Measurements from ENCODE around the gene NLRP3. TPM values are rescaled to one million over a fixed set of nuclear protein-coding genes. Genes with fewer than 3 reads are reported as not detected.

The NLRP3 gene
- total RNA-seq, 1 donor from 2014 or later = not detected

- TF ChIP-seq, protein P1, sequence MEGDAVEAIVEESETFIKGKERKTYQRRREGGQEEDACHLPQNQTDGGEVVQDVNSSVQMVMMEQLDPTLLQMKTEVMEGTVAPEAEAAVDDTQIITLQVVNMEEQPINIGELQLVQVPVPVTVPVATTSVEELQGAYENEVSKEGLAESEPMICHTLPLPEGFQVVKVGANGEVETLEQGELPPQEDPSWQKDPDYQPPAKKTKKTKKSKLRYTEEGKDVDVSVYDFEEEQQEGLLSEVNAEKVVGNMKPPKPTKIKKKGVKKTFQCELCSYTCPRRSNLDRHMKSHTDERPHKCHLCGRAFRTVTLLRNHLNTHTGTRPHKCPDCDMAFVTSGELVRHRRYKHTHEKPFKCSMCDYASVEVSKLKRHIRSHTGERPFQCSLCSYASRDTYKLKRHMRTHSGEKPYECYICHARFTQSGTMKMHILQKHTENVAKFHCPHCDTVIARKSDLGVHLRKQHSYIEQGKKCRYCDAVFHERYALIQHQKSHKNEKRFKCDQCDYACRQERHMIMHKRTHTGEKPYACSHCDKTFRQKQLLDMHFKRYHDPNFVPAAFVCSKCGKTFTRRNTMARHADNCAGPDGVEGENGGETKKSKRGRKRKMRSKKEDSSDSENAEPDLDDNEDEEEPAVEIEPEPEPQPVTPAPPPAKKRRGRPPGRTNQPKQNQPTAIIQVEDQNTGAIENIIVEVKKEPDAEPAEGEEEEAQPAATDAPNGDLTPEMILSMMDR (IDR thresholded peaks at IDR 0.05; ENCODE audit: unreplicated experiment) = no peak
- no peaks in the 10 kb centered on the region for H3K27me3 Mint-ChIP-seq
- no peak overlapping the region for H3K27ac Mint-ChIP-seq
- no peak overlapping the region for H3K4me3 Mint-ChIP-seq (ENCODE audit: low read depth)
- H3K36me3 Mint-ChIP-seq (ENCODE audit: insufficient read depth) = no peaks in the 10 kb centered on the region
- DNase-seq (ENCODE audit: low spot score, unreplicated experiment) = no peak
- no peaks in the 10 kb centered on the region for H3K9me3 Mint-ChIP-seq (ENCODE audit: low read depth)
- H3K4me1 Mint-ChIP-seq (ENCODE audit: low read depth) = peaks cover 11% of the 10 kb centered on the region
These were observed 78.8 kb downstream of the NLRP3 start for GRCh38 chr1:247494767-247495166.

- Mint-ChIP-seq H3K27me3 (no peaks in the 10 kb centered on the region), H3K36me3 (ENCODE audit: insufficient read depth) (no peaks in the 10 kb centered on the region), H3K27ac (no peak overlapping the region), H3K4me3 (ENCODE audit: low read depth) (no peak overlapping the region), H3K4me1 (ENCODE audit: low read depth) (peaks cover 11% of the 10 kb centered on the region), H3K9me3 (ENCODE audit: low read depth) (no peaks in the 10 kb centered on the region)
- TF ChIP-seq, protein P1 (IDR thresholded peaks at IDR 0.05; ENCODE audit: unreplicated experiment) = no peak
- no peak for DNase-seq (ENCODE audit: low spot score, unreplicated experiment)
These were observed 80.8 kb downstream of the NLRP3 start for GRCh38 chr1:247496581-247497285.

Other genes starting within 250 kb of the NLRP3 start
- 233 and 273 TPM in 2 replicates for gene ZNF124, start 244.2 kb upstream of the NLRP3 start, total RNA-seq
- gene VN1R5, start 160.1 kb upstream of the NLRP3 start, total RNA-seq = not detected in 2 replicates
- 56.0 and 59.5 TPM in 2 replicates for gene ZNF496, start 84.3 kb upstream of the NLRP3 start, total RNA-seq
- gene OR2B11, start 41.9 kb downstream of the NLRP3 start, total RNA-seq = not detected in 2 replicates
- not detected in 2 replicates for gene OR2C3, start 120.3 kb downstream of the NLRP3 start, total RNA-seq
- not detected in 2 replicates for gene GCSAML, start 133.0 kb downstream of the NLRP3 start, total RNA-seq
- gene OR2G2, start 172.2 kb downstream of the NLRP3 start, total RNA-seq = not detected in 2 replicates
- not detected in 2 replicates for gene OR2G3, start 189.4 kb downstream of the NLRP3 start, total RNA-seq